A549 (cell line): ENCODE data around the gene CACNA1G. TPM values are rescaled to one million over a fixed set of nuclear protein-coding genes. Genes with fewer than 3 reads are reported as not detected.
A peak's percentile ranks its signal among the peaks of the same experiment; 100 is the strongest.

Source experiments
- ATAC-seq, 2 experiments: fragments of 200-7000 bp in 1 of 2; fragments of >200 bp in 1 of 2; cut with Nextera tagmentation in 1 of 2; cut with Tn5 transposase in 1 of 2; 3 replicates each; pipeline versions ENCODE4 v1.8.0 to v1.9.1; 2018 to 2020; ENCODE audit warnings: mild to moderate bottlenecking in 1 of 2, moderate library complexity in 1 of 2
- CTCF ChIA-PET: fragments of 300-600 bp; sonication (Branson Sonifier 250); formaldehyde crosslinking; extraction: SDS; loops from one replicate; lab custom pipeline; 2021; ENCODE audit warnings: antibody characterized with exemption, inconsistent platforms; lab: Yijun Ruan, JAX
- POLR2A ChIA-PET: fragments of 350-600 bp; formaldehyde crosslinking; extraction: SDS; loops from one replicate; lab custom pipeline; 2021; ENCODE audit warnings: antibody characterized with exemption, inconsistent platforms; lab: Yijun Ruan, JAX
- DNase-seq, 2 experiments: peaks; one replicate each; pipeline versions ENCODE4 v3.0.0 to v3.0.0-alpha.2; 2011 to 2016; ENCODE audit warnings: low read depth in 1 of 2, low spot score in 1 of 2
- FAIRE-seq: peaks from 2 replicates; lab custom pipeline; 2011; peaks lifted over from hg19 to GRCh38; lab: Jason Lieb, UNC
- H3K27ac ChIP-seq, 2 experiments: fragments of >200 bp; sonication (Bioruptor Twin); formaldehyde crosslinking; 3 replicates each; pipeline ENCODE4 v1.5.1; 2016 to 2017
- H3K4me1 ChIP-seq: fragments of >200 bp; sonication (Bioruptor Twin); formaldehyde crosslinking; 3 replicates; pipeline ENCODE4 v1.6.1; 2016
- H3K4me2 ChIP-seq: fragments of >200 bp; sonication (Bioruptor Twin); formaldehyde crosslinking; 3 replicates; pipeline ENCODE4 v1.6.1; 2016
- H3K4me3 ChIP-seq: fragments of >200 bp; sonication (Bioruptor Twin); formaldehyde crosslinking; 3 replicates; pipeline ENCODE4 v1.5.1; 2016
- H3K9me3 ChIP-seq: fragments of >200 bp; sonication (Bioruptor Twin); formaldehyde crosslinking; 3 replicates; pipeline ENCODE4 v1.6.1; 2016
- BHLHE40 ChIP-seq: IDR thresholded peaks from 2 replicates; pipeline ENCODE4 v1.6.1; 2012; ENCODE audit warnings: low read depth, low read length, inconsistent platforms
- CBX2 ChIP-seq: fragments of 200-600 bp; sonication (generic); IDR thresholded peaks from 2 replicates; pipeline ENCODE4 v1.6.1; 2016; ENCODE audit warnings: low read depth, mild to moderate bottlenecking, borderline replicate concordance
- EHF ChIP-seq: fragments of 250-450 bp; sonication (Bioruptor Pico); IDR thresholded peaks from 2 replicates; pipeline ENCODE4 v1.5.0; 2020; ENCODE audit warnings: mild to moderate bottlenecking
- EHMT2 ChIP-seq: fragments of 200-600 bp; sonication (generic); IDR thresholded peaks from 2 replicates; pipeline ENCODE4 v1.6.1; 2016; ENCODE audit warnings: antibody characterized with exemption, low read depth, mild to moderate bottlenecking, moderate library complexity
- EP300 ChIP-seq, 2 experiments: fragments of >200 bp; sonication (Bioruptor Twin); formaldehyde crosslinking; IDR thresholded peaks; 2 replicates in 1 of 2; 3 replicates in 1 of 2; pipeline ENCODE4 v1.6.1; 2016 to 2017
- ESRRA ChIP-seq: fragments of 150-350 bp; IDR thresholded peaks from 2 replicates; pipeline ENCODE4 v1.6.1; 2014; ENCODE audit warnings: mild to moderate bottlenecking, low read length, borderline replicate concordance
- FOSB ChIP-seq: fragments of 250-450 bp; sonication (Bioruptor Pico); IDR thresholded peaks from 2 replicates; pipeline ENCODE4 v1.5.0; 2020; ENCODE audit warnings: mild to moderate bottlenecking, moderate library complexity
- GATA3 ChIP-seq: IDR thresholded peaks from 2 replicates; pipeline ENCODE4 v1.6.1; 2012; ENCODE audit warnings: borderline replicate concordance
- HEYL ChIP-seq: fragments of 250-450 bp; sonication (Bioruptor Pico); IDR thresholded peaks from 2 replicates; pipeline ENCODE4 v1.8.0; 2021; ENCODE audit warnings: mild to moderate bottlenecking, moderate library complexity
- HOXB13 ChIP-seq: fragments of 250-450 bp; sonication (Bioruptor Pico); IDR thresholded peaks from 2 replicates; pipeline ENCODE4 v1.5.0; 2020; ENCODE audit warnings: low read depth, mild to moderate bottlenecking, moderate library complexity
- HOXB5 ChIP-seq: fragments of 250-450 bp; sonication (Bioruptor Pico); IDR thresholded peaks from 2 replicates; pipeline ENCODE4 v1.5.0; 2020; ENCODE audit warnings: mild to moderate bottlenecking, moderate library complexity
- JUN ChIP-seq, 2 experiments: fragments of >200 bp; sonication (Bioruptor Twin); formaldehyde crosslinking; IDR thresholded peaks; 2 replicates in 1 of 2; 3 replicates in 1 of 2; pipeline ENCODE4 v1.6.1; 2016 to 2017
- JUNB ChIP-seq: fragments of >200 bp; sonication (Bioruptor Twin); formaldehyde crosslinking; IDR thresholded peaks from 2 replicates; pipeline ENCODE4 v1.6.1; 2016
- KDM5A ChIP-seq: fragments of 200-600 bp; sonication (generic); IDR thresholded peaks from 2 replicates; pipeline ENCODE4 v1.6.1; 2016; ENCODE audit warnings: antibody characterized with exemption, mild to moderate bottlenecking
- NPAS2 ChIP-seq: fragments of 250-450 bp; sonication (Bioruptor Pico); IDR thresholded peaks from 2 replicates; pipeline ENCODE4 v1.8.0; 2022; ENCODE audit warnings: mild to moderate bottlenecking, moderate library complexity, borderline replicate concordance
- POLR2A ChIP-seq: IDR thresholded peaks from 2 replicates; pipeline ENCODE4 v1.6.1; 2012; ENCODE audit warnings: mild to moderate bottlenecking, low read length
- POLR2AphosphoS2 ChIP-seq: conservative IDR thresholded peaks from 2 replicates; pipeline ENCODE4 v1.6.1; 2012; ENCODE audit warnings: low read length, improper control_type of control experiment, inconsistent platforms
- RARB ChIP-seq: fragments of 250-450 bp; sonication (Bioruptor Pico); IDR thresholded peaks from 2 replicates; pipeline ENCODE4 v1.8.0; 2021; ENCODE audit warnings: mild to moderate bottlenecking, moderate library complexity
- RCOR1 ChIP-seq: fragments of 150-350 bp; IDR thresholded peaks from 2 replicates; pipeline ENCODE4 v1.6.1; 2014; ENCODE audit warnings: antibody characterized with exemption, low read length, low read depth
- SMC3 ChIP-seq: fragments of >200 bp; sonication (Bioruptor Twin); formaldehyde crosslinking; IDR thresholded peaks from 3 replicates; pipeline ENCODE4 v1.6.1; 2018; ENCODE audit warnings: inconsistent platforms
- TFCP2L1 ChIP-seq: fragments of 250-450 bp; sonication (Bioruptor Pico); IDR thresholded peaks from 2 replicates; pipeline ENCODE4 v1.5.0; 2021; ENCODE audit warnings: mild to moderate bottlenecking
- TP53 ChIP-seq: fragments of 250-450 bp; sonication (Bioruptor Pico); IDR thresholded peaks from 2 replicates; pipeline ENCODE4 v1.5.0; 2021; ENCODE audit warnings: mild to moderate bottlenecking, moderate library complexity
- ZFP36 ChIP-seq: fragments of 450-650 bp; IDR thresholded peaks from 2 replicates; pipeline ENCODE4 v1.6.1; 2014; ENCODE audit warnings: borderline replicate concordance; ENCODE audit not compliant: partially characterized antibody
- ZNF302 ChIP-seq: fragments of 250-450 bp; sonication (Bioruptor Pico); IDR thresholded peaks from 2 replicates; pipeline ENCODE4 v1.9.0; 2021; ENCODE audit warnings: inconsistent platforms, mild to moderate bottlenecking, moderate library complexity
- ZSCAN20 ChIP-seq: fragments of 250-450 bp; sonication (Bioruptor Pico); IDR thresholded peaks from 2 replicates; pipeline ENCODE4 v1.8.0; 2022; ENCODE audit warnings: mild to moderate bottlenecking, moderate library complexity
- WGBS: methylation state at CpG from one replicate; pipeline ENCODE4 v1.1.6; 2017; ENCODE audit errors: missing lambda C conversion rate; 5-methylcytosine and 5-hydroxymethylcytosine counted together
- polyA plus RNA-seq, 4 experiments: library from polyadenylated mRNA; depleted of rRNA in 3 of 4; stranded (reverse); fragments of >200 nt; fragmentation: RNase III in 1 of 4; extraction: RNeasy Plus Mini Kit Qiagen cat#74134 plus additional on column Dnase treatment in 1 of 4; gene quantifications; 2 replicates in 3 of 4; 3 replicates in 1 of 4; pipeline ENCODE4 v1.2.3, GENCODE V29; 2011 to 2017
- TF ChIP-seq, protein P1 (sequence below): fragments of >200 bp; sonication (Bioruptor Twin); formaldehyde crosslinking; IDR thresholded peaks from 2 replicates; pipeline ENCODE4 v1.6.1; 2016
- TF ChIP-seq, protein P2 (sequence below): IDR thresholded peaks from 2 replicates; pipeline ENCODE4 v1.6.1; 2012
- TF ChIP-seq, protein P3 (sequence below): IDR thresholded peaks from 2 replicates; pipeline ENCODE4 v1.6.1; 2012
- TF ChIP-seq, protein P4 (sequence below): IDR thresholded peaks from 2 replicates; pipeline ENCODE4 v1.6.1; 2012; ENCODE audit warnings: low read depth, borderline replicate concordance
- TF ChIP-seq, protein P5 (sequence below): fragments of 200-600 bp; sonication (generic); IDR thresholded peaks from 2 replicates; pipeline ENCODE4 v1.6.1; 2016; ENCODE audit warnings: antibody characterized with exemption, mild to moderate bottlenecking, moderate library complexity
- TF ChIP-seq, protein P6 (sequence below): fragments of 450-650 bp; IDR thresholded peaks from 2 replicates; pipeline ENCODE4 v1.6.1; 2014; ENCODE audit warnings: antibody characterized with exemption

Gene CACNA1G
- polyA plus RNA-seq, 2 of the 4 experiments (the other 2 are of a cell fraction): 4.0 to 8.9 TPM

DNA sequence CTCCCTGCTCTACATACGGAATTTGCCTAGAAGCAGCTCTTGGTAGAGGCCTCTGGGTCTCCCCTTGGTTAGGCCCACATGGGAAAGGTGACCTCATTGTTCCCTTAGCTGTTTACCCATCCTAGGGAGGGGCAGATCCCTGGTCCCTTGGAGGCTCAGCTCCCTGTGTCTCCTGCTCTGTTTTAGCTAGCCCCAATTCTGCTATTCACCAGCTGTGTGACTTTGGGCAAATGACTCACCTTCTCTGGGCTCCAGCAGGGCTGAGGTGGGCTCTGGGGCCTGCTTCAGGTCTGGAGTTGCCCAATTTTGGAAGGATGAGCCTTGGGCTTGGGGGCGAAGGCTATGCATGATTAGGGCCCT lies 78.1 kb downstream of the CACNA1G start (continued):
- TF ChIP-seq, protein P1, sequence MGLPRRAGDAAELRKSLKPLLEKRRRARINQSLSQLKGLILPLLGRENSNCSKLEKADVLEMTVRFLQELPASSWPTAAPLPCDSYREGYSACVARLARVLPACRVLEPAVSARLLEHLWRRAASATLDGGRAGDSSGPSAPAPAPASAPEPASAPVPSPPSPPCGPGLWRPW: 0 out of 2 replicates have a peak, but pooled peaks have one; percentile 14
- no peak for TF ChIP-seq NPAS2 (CRISPR knock-in tag)
- TF ChIP-seq JUN (IDR thresholded peaks at IDR 0.05): no peak
- TF ChIP-seq GATA3: no peak; the same call in 1 of the 2 replicates
- TF ChIP-seq RARB (CRISPR knock-in tag): no peak
- no peak for TF ChIP-seq ZSCAN20
- TF ChIP-seq ZFP36: peak; percentile 96
- no peak for TF ChIP-seq POLR2A
- TF ChIP-seq HOXB5 (CRISPR knock-in tag): no peak; the same call in 1 of the 2 replicates
- TF ChIP-seq, protein P2, sequence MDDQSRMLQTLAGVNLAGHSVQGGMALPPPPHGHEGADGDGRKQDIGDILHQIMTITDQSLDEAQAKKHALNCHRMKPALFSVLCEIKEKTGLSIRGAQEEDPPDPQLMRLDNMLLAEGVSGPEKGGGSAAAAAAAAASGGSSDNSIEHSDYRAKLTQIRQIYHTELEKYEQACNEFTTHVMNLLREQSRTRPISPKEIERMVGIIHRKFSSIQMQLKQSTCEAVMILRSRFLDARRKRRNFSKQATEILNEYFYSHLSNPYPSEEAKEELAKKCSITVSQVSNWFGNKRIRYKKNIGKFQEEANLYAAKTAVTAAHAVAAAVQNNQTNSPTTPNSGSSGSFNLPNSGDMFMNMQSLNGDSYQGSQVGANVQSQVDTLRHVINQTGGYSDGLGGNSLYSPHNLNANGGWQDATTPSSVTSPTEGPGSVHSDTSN: peak; percentile 16; the same call in 1 of the 2 replicates
- peak; percentile 69 for TF ChIP-seq ESRRA
- TF ChIP-seq, protein P3, sequence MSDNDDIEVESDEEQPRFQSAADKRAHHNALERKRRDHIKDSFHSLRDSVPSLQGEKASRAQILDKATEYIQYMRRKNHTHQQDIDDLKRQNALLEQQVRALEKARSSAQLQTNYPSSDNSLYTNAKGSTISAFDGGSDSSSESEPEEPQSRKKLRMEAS: peak; percentile 59; the same call in 1 of the 2 replicates
- no peak for TF ChIP-seq KDM5A
- no peak for TF ChIP-seq TP53
- TF ChIP-seq SMC3: 0 out of 3 replicates have a peak, but pooled peaks have one; percentile 5
- TF ChIP-seq, protein P4, sequence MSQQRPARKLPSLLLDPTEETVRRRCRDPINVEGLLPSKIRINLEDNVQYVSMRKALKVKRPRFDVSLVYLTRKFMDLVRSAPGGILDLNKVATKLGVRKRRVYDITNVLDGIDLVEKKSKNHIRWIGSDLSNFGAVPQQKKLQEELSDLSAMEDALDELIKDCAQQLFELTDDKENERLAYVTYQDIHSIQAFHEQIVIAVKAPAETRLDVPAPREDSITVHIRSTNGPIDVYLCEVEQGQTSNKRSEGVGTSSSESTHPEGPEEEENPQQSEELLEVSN: no peak; the same call in 1 of the 2 replicates
- TF ChIP-seq HEYL (CRISPR knock-in tag): no peak
- TF ChIP-seq RCOR1: no peak
- no peak for TF ChIP-seq JUNB
- TF ChIP-seq EHMT2: no peak
- TF ChIP-seq, protein P5, sequence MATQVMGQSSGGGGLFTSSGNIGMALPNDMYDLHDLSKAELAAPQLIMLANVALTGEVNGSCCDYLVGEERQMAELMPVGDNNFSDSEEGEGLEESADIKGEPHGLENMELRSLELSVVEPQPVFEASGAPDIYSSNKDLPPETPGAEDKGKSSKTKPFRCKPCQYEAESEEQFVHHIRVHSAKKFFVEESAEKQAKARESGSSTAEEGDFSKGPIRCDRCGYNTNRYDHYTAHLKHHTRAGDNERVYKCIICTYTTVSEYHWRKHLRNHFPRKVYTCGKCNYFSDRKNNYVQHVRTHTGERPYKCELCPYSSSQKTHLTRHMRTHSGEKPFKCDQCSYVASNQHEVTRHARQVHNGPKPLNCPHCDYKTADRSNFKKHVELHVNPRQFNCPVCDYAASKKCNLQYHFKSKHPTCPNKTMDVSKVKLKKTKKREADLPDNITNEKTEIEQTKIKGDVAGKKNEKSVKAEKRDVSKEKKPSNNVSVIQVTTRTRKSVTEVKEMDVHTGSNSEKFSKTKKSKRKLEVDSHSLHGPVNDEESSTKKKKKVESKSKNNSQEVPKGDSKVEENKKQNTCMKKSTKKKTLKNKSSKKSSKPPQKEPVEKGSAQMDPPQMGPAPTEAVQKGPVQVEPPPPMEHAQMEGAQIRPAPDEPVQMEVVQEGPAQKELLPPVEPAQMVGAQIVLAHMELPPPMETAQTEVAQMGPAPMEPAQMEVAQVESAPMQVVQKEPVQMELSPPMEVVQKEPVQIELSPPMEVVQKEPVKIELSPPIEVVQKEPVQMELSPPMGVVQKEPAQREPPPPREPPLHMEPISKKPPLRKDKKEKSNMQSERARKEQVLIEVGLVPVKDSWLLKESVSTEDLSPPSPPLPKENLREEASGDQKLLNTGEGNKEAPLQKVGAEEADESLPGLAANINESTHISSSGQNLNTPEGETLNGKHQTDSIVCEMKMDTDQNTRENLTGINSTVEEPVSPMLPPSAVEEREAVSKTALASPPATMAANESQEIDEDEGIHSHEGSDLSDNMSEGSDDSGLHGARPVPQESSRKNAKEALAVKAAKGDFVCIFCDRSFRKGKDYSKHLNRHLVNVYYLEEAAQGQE: no peak
- no peak for TF ChIP-seq EHF (CRISPR knock-in tag)
- TF ChIP-seq ZNF302 (CRISPR knock-in tag): no peak

DNA sequence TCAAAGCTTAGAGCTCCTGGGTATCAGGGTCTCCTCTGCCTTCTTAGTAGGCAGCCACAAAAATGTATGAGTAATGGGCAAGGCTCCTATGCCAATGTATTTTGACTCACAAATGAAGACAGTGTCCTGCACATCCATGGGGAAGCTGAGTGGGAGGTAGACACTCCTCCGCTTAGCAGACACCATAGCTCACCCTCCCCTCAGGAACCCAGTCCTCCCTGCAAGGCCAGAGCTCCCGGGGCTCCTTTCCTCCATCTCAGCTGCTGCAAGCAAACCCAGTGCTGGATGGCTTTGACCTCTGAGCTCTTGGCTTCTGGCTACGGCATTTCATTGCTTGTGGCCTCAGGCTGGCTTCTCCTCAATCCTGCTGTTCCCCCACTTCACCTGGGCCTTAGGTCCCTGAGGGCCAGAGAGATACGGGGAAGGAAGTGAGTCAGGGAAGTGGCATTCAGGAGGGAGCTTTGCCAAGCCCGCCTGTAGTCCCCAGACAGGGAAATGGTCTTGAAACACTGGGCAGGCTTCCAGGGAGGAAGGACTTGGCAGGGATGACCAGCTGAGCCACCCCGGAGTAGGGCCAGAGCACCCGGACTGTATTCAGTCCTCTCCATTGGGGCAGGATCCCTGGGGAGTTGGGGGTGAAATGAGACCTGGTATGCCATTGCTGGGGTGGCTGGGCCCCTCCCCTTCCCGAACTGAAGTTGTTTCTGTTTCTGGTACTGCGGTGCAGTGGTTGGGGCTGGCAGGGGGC lies 78.6 kb downstream of the CACNA1G start:
- peak; percentile 96 to 100 for DNase-seq
- peak overlapping the region; percentile 99 to 100 for H3K27ac ChIP-seq
- no peaks in the 10 kb centered on the region for H3K9me3 ChIP-seq
- peaks cover 77% of the 10 kb centered on the region for H3K4me1 ChIP-seq
- WGBS: 0% methylated on average over 9 of the region's 9 CpGs
- FAIRE-seq: peak; percentile 99
- ChIA-PET POLR2A (interaction anchor here (0.7 to 8.0 kb wide), 24 partner anchors 8 to 306 kb away, joined by 3 to 237 read pairs (median 11); partner anchors contain the start of genes CACNA1G, LUC7L3 and TOB1), CTCF (interaction anchor here (0.6 to 48.0 kb wide), 12 partner anchors 12 to 203 kb away, joined by 3 to 2097 read pairs (median 4); partner anchors contain the start of genes ANKRD40, CACNA1G and RSAD1)
- H3K4me3 ChIP-seq: 0 out of 3 replicates have a peak overlapping the region, but pooled peaks have one; percentile 15
- peak overlapping the region; percentile 92 for H3K4me2 ChIP-seq
- ATAC-seq: peak; percentile 77 to 80
- TF ChIP-seq JUNB (peak; percentile 92), BHLHE40 (0 out of 2 replicates have a peak, but pooled peaks have one; percentile 25), FOSB (no peak), POLR2AphosphoS2 (peak; percentile 91; the same call in 1 of the 2 replicates), JUN (IDR thresholded peaks at IDR 0.05) (peak; percentile 97 to 99), KDM5A (no peak), TFCP2L1 (CRISPR knock-in tag) (no peak), CBX2 (no peak), HOXB13 (CRISPR knock-in tag) (peak; percentile 48; the same call in 1 of the 2 replicates), EP300 (IDR thresholded peaks at IDR 0.05) (peak; percentile 85 to 95), TP53 (no peak), SMC3 (peak; percentile 39; the same call in 2 of the 3 replicates), ZSCAN20 (no peak)
- TF ChIP-seq, protein P6, sequence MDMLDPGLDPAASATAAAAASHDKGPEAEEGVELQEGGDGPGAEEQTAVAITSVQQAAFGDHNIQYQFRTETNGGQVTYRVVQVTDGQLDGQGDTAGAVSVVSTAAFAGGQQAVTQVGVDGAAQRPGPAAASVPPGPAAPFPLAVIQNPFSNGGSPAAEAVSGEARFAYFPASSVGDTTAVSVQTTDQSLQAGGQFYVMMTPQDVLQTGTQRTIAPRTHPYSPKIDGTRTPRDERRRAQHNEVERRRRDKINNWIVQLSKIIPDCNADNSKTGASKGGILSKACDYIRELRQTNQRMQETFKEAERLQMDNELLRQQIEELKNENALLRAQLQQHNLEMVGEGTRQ: no peak
- TF ChIP-seq, protein P2: peak; percentile 85
